ENCODE results near the gene CDAN1. TPM values are rescaled to one million over a fixed set of nuclear protein-coding genes. Genes with fewer than 3 reads are reported as not detected.

The CDAN1 gene
- total and polyA plus RNA-seq, 3 donors from 2014 or later = 17.1 to 43.5 (median 27.5) TPM

- Histone ChIP-seq H3K4me1 (no peaks in the 10 kb centered on the region), H3K9me3 (no peaks in the 10 kb centered on the region), H3K36me3 (ENCODE audit: low read depth, missing control alignments) (no peaks in the 10 kb centered on the region), H3K27ac (no peak overlapping the region), H3K27me3 (no peaks in the 10 kb centered on the region), H3K4me3 (no peak overlapping the region)
- no peak for DNase-seq
- TF ChIP-seq, protein P1, sequence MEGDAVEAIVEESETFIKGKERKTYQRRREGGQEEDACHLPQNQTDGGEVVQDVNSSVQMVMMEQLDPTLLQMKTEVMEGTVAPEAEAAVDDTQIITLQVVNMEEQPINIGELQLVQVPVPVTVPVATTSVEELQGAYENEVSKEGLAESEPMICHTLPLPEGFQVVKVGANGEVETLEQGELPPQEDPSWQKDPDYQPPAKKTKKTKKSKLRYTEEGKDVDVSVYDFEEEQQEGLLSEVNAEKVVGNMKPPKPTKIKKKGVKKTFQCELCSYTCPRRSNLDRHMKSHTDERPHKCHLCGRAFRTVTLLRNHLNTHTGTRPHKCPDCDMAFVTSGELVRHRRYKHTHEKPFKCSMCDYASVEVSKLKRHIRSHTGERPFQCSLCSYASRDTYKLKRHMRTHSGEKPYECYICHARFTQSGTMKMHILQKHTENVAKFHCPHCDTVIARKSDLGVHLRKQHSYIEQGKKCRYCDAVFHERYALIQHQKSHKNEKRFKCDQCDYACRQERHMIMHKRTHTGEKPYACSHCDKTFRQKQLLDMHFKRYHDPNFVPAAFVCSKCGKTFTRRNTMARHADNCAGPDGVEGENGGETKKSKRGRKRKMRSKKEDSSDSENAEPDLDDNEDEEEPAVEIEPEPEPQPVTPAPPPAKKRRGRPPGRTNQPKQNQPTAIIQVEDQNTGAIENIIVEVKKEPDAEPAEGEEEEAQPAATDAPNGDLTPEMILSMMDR (IDR thresholded peaks at IDR 0.05) = no peak
- TF ChIP-seq POLR2A (IDR thresholded peaks at IDR 0.05) = no peak
- 78% methylated on average over 1 of the region's 1 CpG; no CpG with 5 or more reads in 1 of the 2 donors for WGBS, 2 donors
- intact Hi-C loops (cut with DNase I; ENCODE audit: low total_unique reads) = no loop called here
Observed at GRCh38 chr15:42692536-42692935, 44.4 kb downstream of the CDAN1 start.

DNA sequence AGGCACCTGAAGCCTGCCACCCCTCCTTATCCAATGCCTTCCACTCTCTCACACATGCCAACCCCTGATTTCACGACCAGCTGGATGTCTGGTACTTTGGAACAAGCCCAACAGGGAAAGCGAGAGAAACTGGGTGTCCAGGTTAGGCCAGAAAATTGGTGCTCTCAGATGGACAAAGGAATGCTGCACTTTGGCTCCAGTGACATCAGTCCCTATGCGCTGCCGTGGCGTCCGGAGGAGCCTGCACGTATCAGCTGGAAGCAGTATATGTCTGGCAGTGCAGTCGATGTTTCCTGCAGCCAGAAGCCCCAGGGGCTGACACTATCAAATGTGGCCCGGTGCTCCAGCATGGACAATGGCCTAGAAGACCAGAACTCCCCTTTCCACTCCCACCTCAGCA is 45.2 kb downstream of the CDAN1 start:
- no peaks in the 10 kb centered on the region for H3K36me3 ChIP-seq (ENCODE audit: low read depth, missing control alignments)
- H3K9me3 ChIP-seq = no peaks in the 10 kb centered on the region
- TF ChIP-seq, protein P1 (IDR thresholded peaks at IDR 0.05) = no peak
- no peak for TF ChIP-seq POLR2A (IDR thresholded peaks at IDR 0.05)
- intact Hi-C loops (cut with DNase I; ENCODE audit: low total_unique reads) = no loop called here
- H3K4me1 ChIP-seq = no peaks in the 10 kb centered on the region
- WGBS, 2 donors = 79 to 88% methylated on average over 7 to 9 of the region's 9 CpGs
- no peak overlapping the region for H3K27ac ChIP-seq
- DNase-seq = no peak
- no peak overlapping the region for H3K4me3 ChIP-seq
- no peaks in the 10 kb centered on the region for H3K27me3 ChIP-seq

- Histone ChIP-seq H3K27me3 (no peaks in the 10 kb centered on the region), H3K9me3 (no peaks in the 10 kb centered on the region), H3K36me3 (ENCODE audit: low read depth, missing control alignments) (no peaks in the 10 kb centered on the region), H3K4me1 (no peaks in the 10 kb centered on the region), H3K27ac (no peak overlapping the region), H3K4me3 (no peak overlapping the region)
- peak; percentile 33 for DNase-seq
- TF ChIP-seq POLR2A (IDR thresholded peaks at IDR 0.05) = no peak
- TF ChIP-seq, protein P1 (IDR thresholded peaks at IDR 0.05) = no peak
- WGBS, 2 donors = 44 to 70% methylated on average over 4 of the region's 4 CpGs
- intact Hi-C loops (cut with DNase I; ENCODE audit: low total_unique reads) = no loop called here
Observed at GRCh38 chr15:42691308-42691707, 45.6 kb downstream of the CDAN1 start.

GRCh38 chr15:42688301-42688700 is 48.6 kb downstream of the CDAN1 start:
- WGBS, 2 donors = 91 to 92% methylated on average over 3 of the region's 3 CpGs
- intact Hi-C loops (cut with DNase I; ENCODE audit: low total_unique reads) = no loop called here
- Histone ChIP-seq H3K4me3 (no peak overlapping the region), H3K36me3 (ENCODE audit: low read depth, missing control alignments) (peaks cover 5% of the 10 kb centered on the region), H3K4me1 (no peaks in the 10 kb centered on the region), H3K9me3 (no peaks in the 10 kb centered on the region), H3K27me3 (no peaks in the 10 kb centered on the region), H3K27ac (no peak overlapping the region)
- DNase-seq = no peak
- TF ChIP-seq POLR2A (IDR thresholded peaks at IDR 0.05) = no peak
- TF ChIP-seq, protein P1 (IDR thresholded peaks at IDR 0.05) = no peak

GRCh38 chr15:42687740-42688139 is 49.2 kb downstream of the CDAN1 start:
- no peaks in the 10 kb centered on the region for H3K4me1 ChIP-seq
- H3K4me3 ChIP-seq = no peak overlapping the region
- DNase-seq = no peak
- H3K36me3 ChIP-seq (ENCODE audit: low read depth, missing control alignments) = peaks cover 5% of the 10 kb centered on the region
- TF ChIP-seq, protein P1 (IDR thresholded peaks at IDR 0.05) = no peak
- no peak for TF ChIP-seq POLR2A (IDR thresholded peaks at IDR 0.05)
- no peaks in the 10 kb centered on the region for H3K9me3 ChIP-seq
- H3K27ac ChIP-seq = no peak overlapping the region
- 93 to 95% methylated on average over 4 of the region's 4 CpGs for WGBS, 2 donors
- intact Hi-C loops (cut with DNase I; ENCODE audit: low total_unique reads) = no loop called here
- no peaks in the 10 kb centered on the region for H3K27me3 ChIP-seq
